Measurements from ENCODE around the gene FAM98B.

- TF ChIP-seq, protein P1, sequence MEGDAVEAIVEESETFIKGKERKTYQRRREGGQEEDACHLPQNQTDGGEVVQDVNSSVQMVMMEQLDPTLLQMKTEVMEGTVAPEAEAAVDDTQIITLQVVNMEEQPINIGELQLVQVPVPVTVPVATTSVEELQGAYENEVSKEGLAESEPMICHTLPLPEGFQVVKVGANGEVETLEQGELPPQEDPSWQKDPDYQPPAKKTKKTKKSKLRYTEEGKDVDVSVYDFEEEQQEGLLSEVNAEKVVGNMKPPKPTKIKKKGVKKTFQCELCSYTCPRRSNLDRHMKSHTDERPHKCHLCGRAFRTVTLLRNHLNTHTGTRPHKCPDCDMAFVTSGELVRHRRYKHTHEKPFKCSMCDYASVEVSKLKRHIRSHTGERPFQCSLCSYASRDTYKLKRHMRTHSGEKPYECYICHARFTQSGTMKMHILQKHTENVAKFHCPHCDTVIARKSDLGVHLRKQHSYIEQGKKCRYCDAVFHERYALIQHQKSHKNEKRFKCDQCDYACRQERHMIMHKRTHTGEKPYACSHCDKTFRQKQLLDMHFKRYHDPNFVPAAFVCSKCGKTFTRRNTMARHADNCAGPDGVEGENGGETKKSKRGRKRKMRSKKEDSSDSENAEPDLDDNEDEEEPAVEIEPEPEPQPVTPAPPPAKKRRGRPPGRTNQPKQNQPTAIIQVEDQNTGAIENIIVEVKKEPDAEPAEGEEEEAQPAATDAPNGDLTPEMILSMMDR (IDR thresholded peaks at IDR 0.05): no peak
- TF ChIP-seq EZH2 (IDR thresholded peaks at IDR 0.05; ENCODE audit: borderline replicate concordance, insufficient read depth, low read depth, low read length, poor library complexity, severe bottlenecking): no peak
These were observed 66.1 kb downstream of the FAM98B start for GRCh38 chr15:38520035-38520434.

All from B cell (primary cell).